ENCODE measurements around the gene IL21R.

DNA sequence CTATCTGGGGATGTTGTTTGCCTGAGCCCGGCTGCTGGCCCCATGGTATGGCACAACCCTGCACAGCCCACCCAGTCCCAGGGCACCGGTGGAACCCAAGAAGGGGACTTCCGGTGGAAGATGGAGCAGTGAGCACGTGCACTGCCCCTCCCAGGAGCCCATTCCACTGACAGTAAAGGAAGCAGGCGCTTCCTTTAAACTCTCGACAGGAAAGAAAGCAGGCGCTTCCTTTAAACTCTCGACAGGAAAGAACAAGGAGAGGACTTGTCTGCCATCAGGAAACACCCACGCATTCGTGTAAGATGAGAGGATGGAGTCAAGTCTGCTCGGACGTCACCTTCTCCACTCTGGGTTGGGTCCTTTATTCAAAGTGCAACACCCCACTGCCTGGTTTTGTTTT, 53.7 kb downstream of the IL21R start:
- no peak for TF ChIP-seq CTCF (IDR thresholded peaks at IDR 0.05)
- no peak for TF ChIP-seq POLR2A (IDR thresholded peaks at IDR 0.05)
